Nephron (organoid): ENCODE measurements around the gene WWOX.

Experiments
- H3K27ac Mint-ChIP-seq, 3 experiments: 2 replicates each; pipeline ENCODE4 v1.8.0; 2020; ENCODE audit warnings: mixed read lengths in 3 of 3, mild to moderate bottlenecking in 2 of 3, moderate library complexity in 1 of 3
- H3K27me3 Mint-ChIP-seq: 2 replicates; pipeline ENCODE4 v1.8.0; 2021; ENCODE audit warnings: low read depth, mild to moderate bottlenecking, moderate library complexity, mixed read lengths
- H3K36me3 Mint-ChIP-seq: 2 replicates; pipeline ENCODE4 v1.8.0; 2020; ENCODE audit warnings: low read depth, mixed read lengths
- H3K4me1 Mint-ChIP-seq: 2 replicates; pipeline ENCODE4 v1.8.0; 2020; ENCODE audit warnings: mixed read lengths
- H3K4me3 Mint-ChIP-seq, 3 experiments: 2 replicates each; pipeline ENCODE4 v1.8.0; 2020; ENCODE audit warnings: mild to moderate bottlenecking in 3 of 3, mixed read lengths in 3 of 3, moderate library complexity in 2 of 3
- H3K9me3 Mint-ChIP-seq: 2 replicates; pipeline ENCODE4 v1.8.0; 2020; ENCODE audit warnings: mixed read lengths
- CTCF ChIP-seq, 3 experiments: fragments of 200-600 bp; sonication (generic); IDR thresholded peaks; one replicate each; pipeline ENCODE4 v1.5.0; 2021; ENCODE audit warnings: antibody characterized with exemption in 3 of 3; ENCODE audit not compliant: unreplicated experiment in 3 of 3

Gene WWOX

GRCh38 chr16:79007614-79008013 is 908.2 kb downstream of the WWOX start:
- no peaks in the 10 kb centered on the region for H3K36me3 Mint-ChIP-seq
- no peak for TF ChIP-seq CTCF (IDR thresholded peaks at IDR 0.05; ENCODE audit: unreplicated experiment in 3 of 3)
- no peak overlapping the region for H3K27ac Mint-ChIP-seq
- H3K9me3 Mint-ChIP-seq = no peaks in the 10 kb centered on the region
- peaks cover 20% of the 10 kb centered on the region for H3K27me3 Mint-ChIP-seq
- peaks cover 7% of the 10 kb centered on the region for H3K4me1 Mint-ChIP-seq
- no peak overlapping the region for H3K4me3 Mint-ChIP-seq

GRCh38 chr16:79008036-79008868 is 908.8 kb downstream of the WWOX start:
- Mint-ChIP-seq H3K4me3 (no peak overlapping the region), H3K27ac (no peak overlapping the region), H3K36me3 (no peaks in the 10 kb centered on the region), H3K27me3 (peaks cover 20% of the 10 kb centered on the region), H3K9me3 (no peaks in the 10 kb centered on the region), H3K4me1 (peaks cover 3% of the 10 kb centered on the region)
- no peak for TF ChIP-seq CTCF (IDR thresholded peaks at IDR 0.05; ENCODE audit: unreplicated experiment in 3 of 3)

GRCh38 chr16:79008869-79009179 is 909.4 kb downstream of the WWOX start:
- H3K9me3 Mint-ChIP-seq = no peaks in the 10 kb centered on the region
- H3K27ac Mint-ChIP-seq = no peak overlapping the region
- peaks cover 18% of the 10 kb centered on the region for H3K27me3 Mint-ChIP-seq
- no peak overlapping the region for H3K4me3 Mint-ChIP-seq
- H3K36me3 Mint-ChIP-seq = no peaks in the 10 kb centered on the region
- no peak for TF ChIP-seq CTCF (IDR thresholded peaks at IDR 0.05; ENCODE audit: unreplicated experiment in 3 of 3)
- no peaks in the 10 kb centered on the region for H3K4me1 Mint-ChIP-seq

GRCh38 chr16:79009896-79010295 is 910.4 kb downstream of the WWOX start:
- no peak overlapping the region for H3K4me3 Mint-ChIP-seq
- no peaks in the 10 kb centered on the region for H3K4me1 Mint-ChIP-seq
- H3K9me3 Mint-ChIP-seq = no peaks in the 10 kb centered on the region
- H3K27me3 Mint-ChIP-seq = peaks cover 25% of the 10 kb centered on the region
- H3K36me3 Mint-ChIP-seq = no peaks in the 10 kb centered on the region
- H3K27ac Mint-ChIP-seq = no peak overlapping the region
- no peak for TF ChIP-seq CTCF (IDR thresholded peaks at IDR 0.05; ENCODE audit: unreplicated experiment in 3 of 3)

GRCh38 chr16:79011282-79011681 is 911.8 kb downstream of the WWOX start:
- Mint-ChIP-seq H3K4me1 (no peaks in the 10 kb centered on the region), H3K36me3 (no peaks in the 10 kb centered on the region), H3K4me3 (no peak overlapping the region), H3K9me3 (no peaks in the 10 kb centered on the region), H3K27me3 (peaks cover 21% of the 10 kb centered on the region), H3K27ac (no peak overlapping the region)
- TF ChIP-seq CTCF (IDR thresholded peaks at IDR 0.05; ENCODE audit: unreplicated experiment in 3 of 3) = no peak
